ENCODE results near the gene BAIAP2. TPM values are rescaled to one million over a fixed set of nuclear protein-coding genes. Genes with fewer than 3 reads are reported as not detected.
"Not testable (repeated sequence)": the region's sequence is repeated elsewhere in the genome, so short reads cannot be mapped to it uniquely, and the experiment has no call there.

The BAIAP2 gene
- total and polyA plus RNA-seq, 2 donors (not counting 1 experiment from before 2014, with no cell fraction given), result 1.3 to 12.0 TPM

DNA sequence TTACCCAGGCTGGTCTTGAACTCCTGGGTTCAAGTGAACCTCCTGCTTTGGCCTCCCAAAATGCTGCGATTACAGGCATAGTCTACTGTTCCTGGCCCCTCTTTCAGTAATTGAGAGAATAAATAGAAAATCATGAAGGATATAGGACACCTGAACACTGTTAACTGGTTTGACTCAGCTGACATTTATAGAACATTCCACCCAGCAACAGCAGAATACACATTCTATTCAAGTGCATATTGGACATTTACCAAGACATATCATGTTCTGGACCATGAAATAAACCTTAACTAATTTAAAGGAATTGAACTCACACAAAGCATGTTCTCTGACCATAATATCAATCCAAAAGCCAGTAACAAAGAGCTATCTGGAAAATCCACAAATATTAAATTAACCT lies 19.8 kb upstream of the BAIAP2 start:
- Mint-ChIP-seq H3K27ac (no peak overlapping the region), H3K9me3 (ENCODE audit: insufficient read depth) (peaks cover 9% of the 10 kb centered on the region), H3K4me3 (no peak overlapping the region), H3K4me1 (peaks cover 16% of the 10 kb centered on the region), H3K27me3 (peaks cover 4% of the 10 kb centered on the region)
- ChIA-PET CTCF (interaction anchor here (1.8 kb wide), 1 partner anchor 9 kb away, joined by 7 read pairs; no protein-coding TSS in a partner anchor), POLR2A (no interaction called here)
- intact Hi-C loops (cut with micrococcal nuclease), result no loop called here
- Histone ChIP-seq H3K79me2 (ENCODE audit: control insufficient read depth, insufficient read depth, low read length) (no peaks in the 10 kb centered on the region), H3K4me1 (ENCODE audit: control insufficient read depth in 2 of 2, insufficient read depth in 2 of 2, low read length in 2 of 2) (peaks cover 9 to 15% of the 10 kb centered on the region in 2 donors), H3K27me3 (replicated peaks in 1 of 4; ENCODE audit: control extremely low read depth in 1 of 4, control insufficient read depth in 3 of 4, insufficient read depth in 4 of 4, low read length in 3 of 4) (peaks cover 0 to 7% (median 0%) of the 10 kb centered on the region in 4 experiments), H3K27ac (ENCODE audit: low read length in 2 of 2) (no peak overlapping the region), H2AFZ (ENCODE audit: insufficient read depth, low read depth, low read length, poor library complexity, severe bottlenecking) (no peak overlapping the region), H3K4me2 (replicated peaks; ENCODE audit: low read depth, low read length, poor library complexity, severe bottlenecking) (no peak overlapping the region), H3K9me3 (ENCODE audit: control extremely low read depth in 1 of 3, control insufficient read depth in 2 of 3, insufficient read depth in 1 of 3, low read length in 2 of 3) (peaks cover 0 to 22% (median 8%) of the 10 kb centered on the region in 3 donors), H3K36me3 (replicated peaks in 1 of 2; ENCODE audit: control extremely low read depth in 1 of 2, control insufficient read depth in 1 of 2, extremely low read depth in 1 of 2, insufficient read depth in 2 of 2, low read length in 1 of 2) (no peaks in the 10 kb centered on the region), H3K4me3 (ENCODE audit: control extremely low read depth in 1 of 5, extremely low read depth in 1 of 5, insufficient read depth in 1 of 5, low read depth in 2 of 5, low read length in 4 of 5) (no peak overlapping the region), H4K20me1 (ENCODE audit: control insufficient read depth, insufficient read depth, low read length, poor library complexity, severe bottlenecking) (no peaks in the 10 kb centered on the region), H3K9ac (ENCODE audit: low read length) (no peak overlapping the region)
- WGBS (ENCODE audit: insufficient coverage), result 100% methylated on average over 1 of the region's 1 CpG
- ATAC-seq (ENCODE audit: low read depth) (no peak), DNase-seq (no peak)
- TF ChIP-seq, protein P1, sequence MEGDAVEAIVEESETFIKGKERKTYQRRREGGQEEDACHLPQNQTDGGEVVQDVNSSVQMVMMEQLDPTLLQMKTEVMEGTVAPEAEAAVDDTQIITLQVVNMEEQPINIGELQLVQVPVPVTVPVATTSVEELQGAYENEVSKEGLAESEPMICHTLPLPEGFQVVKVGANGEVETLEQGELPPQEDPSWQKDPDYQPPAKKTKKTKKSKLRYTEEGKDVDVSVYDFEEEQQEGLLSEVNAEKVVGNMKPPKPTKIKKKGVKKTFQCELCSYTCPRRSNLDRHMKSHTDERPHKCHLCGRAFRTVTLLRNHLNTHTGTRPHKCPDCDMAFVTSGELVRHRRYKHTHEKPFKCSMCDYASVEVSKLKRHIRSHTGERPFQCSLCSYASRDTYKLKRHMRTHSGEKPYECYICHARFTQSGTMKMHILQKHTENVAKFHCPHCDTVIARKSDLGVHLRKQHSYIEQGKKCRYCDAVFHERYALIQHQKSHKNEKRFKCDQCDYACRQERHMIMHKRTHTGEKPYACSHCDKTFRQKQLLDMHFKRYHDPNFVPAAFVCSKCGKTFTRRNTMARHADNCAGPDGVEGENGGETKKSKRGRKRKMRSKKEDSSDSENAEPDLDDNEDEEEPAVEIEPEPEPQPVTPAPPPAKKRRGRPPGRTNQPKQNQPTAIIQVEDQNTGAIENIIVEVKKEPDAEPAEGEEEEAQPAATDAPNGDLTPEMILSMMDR (IDR thresholded peaks at IDR 0.05), result no peak
- TF ChIP-seq EZH2 (IDR thresholded peaks at IDR 0.05; ENCODE audit: borderline replicate concordance, insufficient read depth, low read depth, low read length, poor library complexity, severe bottlenecking), result no peak

DNA sequence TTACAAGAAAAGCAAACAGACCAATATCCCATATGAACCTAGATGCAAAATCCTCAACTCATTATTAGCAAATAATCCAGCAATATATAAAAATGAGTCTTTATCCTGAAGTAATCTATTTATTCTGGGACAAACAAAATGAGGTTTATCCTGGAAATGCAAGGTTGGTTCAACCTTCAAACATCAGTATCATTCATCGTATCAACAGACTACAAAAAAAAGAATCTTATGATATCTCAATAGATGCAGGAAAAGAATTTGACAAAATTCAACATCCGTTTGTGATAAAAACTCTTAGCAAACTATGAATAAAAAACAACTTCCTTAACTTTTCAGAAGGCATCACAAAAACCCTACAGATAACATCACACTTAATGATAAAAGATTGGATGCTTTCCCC lies 18.4 kb upstream of the BAIAP2 start:
- peaks cover 16% of the 10 kb centered on the region for H3K4me1 Mint-ChIP-seq
- ChIA-PET POLR2A (no interaction called here), CTCF (interaction anchor here (1.2 kb wide), 1 partner anchor 32 kb away, joined by 3 read pairs; no protein-coding TSS in a partner anchor)
- TF ChIP-seq, protein P1 (IDR thresholded peaks at IDR 0.05), result no peak
- no peak for TF ChIP-seq EZH2 (IDR thresholded peaks at IDR 0.05; ENCODE audit: borderline replicate concordance, insufficient read depth, low read depth, low read length, poor library complexity, severe bottlenecking)
- peaks cover 3% of the 10 kb centered on the region for H3K9me3 Mint-ChIP-seq (ENCODE audit: insufficient read depth)
- no CpG with 5 or more reads among the region's 2 CpGs for WGBS (ENCODE audit: insufficient coverage)
- Histone ChIP-seq H3K27me3 (replicated peaks in 1 of 4; ENCODE audit: control extremely low read depth in 1 of 4, control insufficient read depth in 3 of 4, insufficient read depth in 4 of 4, low read length in 3 of 4) (no peaks in the 10 kb centered on the region), H3K36me3 (replicated peaks in 1 of 2; ENCODE audit: control extremely low read depth in 1 of 2, control insufficient read depth in 1 of 2, extremely low read depth in 1 of 2, insufficient read depth in 2 of 2, low read length in 1 of 2) (no peaks in the 10 kb centered on the region), H4K20me1 (ENCODE audit: control insufficient read depth, insufficient read depth, low read length, poor library complexity, severe bottlenecking) (no peaks in the 10 kb centered on the region), H3K79me2 (ENCODE audit: control insufficient read depth, insufficient read depth, low read length) (no peaks in the 10 kb centered on the region), H3K9me3 (ENCODE audit: control extremely low read depth in 1 of 3, control insufficient read depth in 2 of 3, insufficient read depth in 1 of 3, low read length in 2 of 3) (peaks cover 0 to 8% (median 4%) of the 10 kb centered on the region in 3 donors), H3K9ac (ENCODE audit: low read length) (no peak overlapping the region), H2AFZ (ENCODE audit: insufficient read depth, low read depth, low read length, poor library complexity, severe bottlenecking) (no peak overlapping the region), H3K4me3 (ENCODE audit: control extremely low read depth in 1 of 5, extremely low read depth in 1 of 5, insufficient read depth in 1 of 5, low read depth in 2 of 5, low read length in 4 of 5) (no peak overlapping the region), H3K4me1 (ENCODE audit: control insufficient read depth in 2 of 2, insufficient read depth in 2 of 2, low read length in 2 of 2) (peaks cover 9 to 15% of the 10 kb centered on the region in 2 donors), H3K4me2 (replicated peaks; ENCODE audit: low read depth, low read length, poor library complexity, severe bottlenecking) (no peak overlapping the region), H3K27ac (ENCODE audit: low read length in 2 of 2) (no peak overlapping the region)
- no peak overlapping the region for H3K27ac Mint-ChIP-seq
- peaks cover 4% of the 10 kb centered on the region for H3K27me3 Mint-ChIP-seq
- ATAC-seq (ENCODE audit: low read depth) (no peak), DNase-seq (no peak)
- H3K4me3 Mint-ChIP-seq, result peak overlapping the region; percentile 33
- intact Hi-C loops (cut with micrococcal nuclease), result no loop called here

DNA sequence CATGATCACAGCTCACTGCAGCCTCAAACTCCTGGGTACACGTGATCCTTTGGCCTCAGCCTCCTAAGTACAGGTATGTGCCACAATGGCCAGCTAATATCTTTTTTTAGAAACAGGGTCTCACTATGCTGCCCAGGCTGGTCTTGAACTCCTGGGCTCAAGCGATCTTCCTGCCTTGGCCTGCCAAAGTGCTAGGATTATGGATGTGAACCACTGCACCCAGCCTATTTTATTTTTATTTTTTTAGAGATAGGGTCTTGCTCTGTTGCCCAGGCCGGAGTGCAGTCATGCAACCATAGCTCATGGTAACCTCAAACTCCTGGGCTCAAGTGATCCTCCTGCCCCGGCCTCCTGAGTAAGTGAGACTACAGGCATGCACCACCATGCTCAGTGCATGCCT lies 17.6 kb upstream of the BAIAP2 start:
- Histone ChIP-seq H3K4me2 (replicated peaks; ENCODE audit: low read depth, low read length, poor library complexity, severe bottlenecking) (peak overlapping the region; percentile 74), H3K27ac (ENCODE audit: low read length in 2 of 2) (peak overlapping the region in 1 of 2 donors; percentile 77), H3K4me1 (ENCODE audit: control insufficient read depth in 2 of 2, insufficient read depth in 2 of 2, low read length in 2 of 2) (peaks cover 9 to 15% of the 10 kb centered on the region in 2 donors)
- H3K79me2 ChIP-seq (ENCODE audit: control insufficient read depth, insufficient read depth, low read length); H3K4me3 Mint-ChIP-seq; DNase-seq; intact Hi-C loops (cut with micrococcal nuclease); H3K9ac ChIP-seq (ENCODE audit: low read length); H3K4me3 ChIP-seq (ENCODE audit: control extremely low read depth in 1 of 5, extremely low read depth in 1 of 5, insufficient read depth in 1 of 5, low read depth in 2 of 5, low read length in 4 of 5); H4K20me1 ChIP-seq (ENCODE audit: control insufficient read depth, insufficient read depth, low read length, poor library complexity, severe bottlenecking); H3K27me3 ChIP-seq (replicated peaks in 1 of 4; ENCODE audit: control extremely low read depth in 1 of 4, control insufficient read depth in 3 of 4, insufficient read depth in 4 of 4, low read length in 3 of 4); H3K27me3 Mint-ChIP-seq; H3K9me3 ChIP-seq (ENCODE audit: control extremely low read depth in 1 of 3, control insufficient read depth in 2 of 3, insufficient read depth in 1 of 3, low read length in 2 of 3); H2AFZ ChIP-seq (ENCODE audit: insufficient read depth, low read depth, low read length, poor library complexity, severe bottlenecking); POLR2A ChIA-PET; H3K9me3 Mint-ChIP-seq (ENCODE audit: insufficient read depth); H3K36me3 ChIP-seq (replicated peaks in 1 of 2; ENCODE audit: control extremely low read depth in 1 of 2, control insufficient read depth in 1 of 2, extremely low read depth in 1 of 2, insufficient read depth in 2 of 2, low read length in 1 of 2); ATAC-seq (ENCODE audit: low read depth); H3K27ac Mint-ChIP-seq: not testable (repeated sequence)
- peaks cover 16% of the 10 kb centered on the region for H3K4me1 Mint-ChIP-seq
- WGBS (ENCODE audit: insufficient coverage), result 88% methylated on average over 1 of the region's 4 CpGs
- CTCF ChIA-PET, result interaction anchor here (1.1 to 1.2 kb wide), 2 partner anchors 32 to 590 kb away, joined by 3 read pairs; no protein-coding TSS in a partner anchor
